H1 (cell line): ENCODE results near the gene RGS17. TPM values are rescaled to one million over a fixed set of nuclear protein-coding genes. Genes with fewer than 3 reads are reported as not detected.

Source experiments
- BACH1 ChIP-seq: IDR thresholded peaks from 2 replicates; pipeline ENCODE4 v1.6.1; 2012; ENCODE audit warnings: low read length, improper control_type of control experiment
- CHD7 ChIP-seq: fragments of 300-600 bp; sonication (generic); IDR thresholded peaks from 2 replicates; pipeline ENCODE4 v1.7.1; 2012; ENCODE audit warnings: low read length, moderate library complexity, mild to moderate bottlenecking, inconsistent platforms; ENCODE audit not compliant: insufficient replicate concordance
- SP2 ChIP-seq: IDR thresholded peaks from 2 replicates; pipeline ENCODE4 v1.6.1; 2012; ENCODE audit warnings: mild to moderate bottlenecking, low read length, inconsistent platforms
- polyA plus RNA-seq, 7 experiments: library from polyadenylated mRNA; depleted of rRNA in 3 of 7; stranded (reverse) in 5 of 7; unstranded in 2 of 7; fragments of >200 nt in 5 of 7; fragments of 200-250 nt in 2 of 7; gene quantifications; 1 replicate in 5 of 7; 2 replicates in 1 of 7; 4 replicates in 1 of 7; pipeline versions ENCODE4 v1.2.1 to v1.2.3, GENCODE V29; 2011 to 2013; ENCODE audit warnings: missing spikeins in 2 of 7, mixed read lengths in 2 of 7
- total RNA-seq: library from RNA; stranded (reverse); fragmentation: NEBNext Ultra II Directional; extraction: Animal tissue kit (Norgen Biotek cat#: 25700); gene quantifications from 2 replicates; pipeline ENCODE4 v1.2.1, GENCODE V29; 2021

The RGS17 gene
- total and polyA plus RNA-seq, 2 of the 8 experiments (the other 6 are each of a cell fraction or from before 2014, with no cell fraction given), result 2.0 to 12.2 TPM

DNA sequence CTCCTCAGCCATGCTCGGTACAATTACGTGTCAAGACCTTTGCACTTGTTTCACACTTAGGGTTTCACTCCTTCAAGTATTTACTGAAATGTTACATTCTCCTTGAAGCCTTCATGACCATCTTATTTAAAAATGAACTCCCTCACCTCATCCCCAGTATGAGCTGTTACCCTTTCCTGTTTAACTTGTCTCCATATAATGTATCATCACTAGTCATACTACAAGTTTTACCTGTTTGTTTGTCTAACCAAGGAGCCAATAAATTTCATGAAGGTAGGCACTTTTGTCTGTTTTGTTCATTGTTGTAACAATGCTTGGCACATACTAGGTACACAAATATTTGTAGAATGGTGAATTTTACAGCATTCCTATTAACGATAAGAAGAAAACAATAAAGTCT lies 82.5 kb downstream of the RGS17 start (continued):
- TF ChIP-seq SP2 (no peak), BACH1 (no peak), CHD7 (no peak)
